GM08714 (cell line): ENCODE measurements around the gene ZNF552.
"Not testable (repeated sequence)": the region's sequence is repeated elsewhere in the genome, so short reads cannot be mapped to it uniquely, and the experiment has no call there.

Experiments used
- H3K4me3 ChIP-seq: fragments of 200-500 bp; sonication (Bioruptor generic); 2 replicates; pipeline ENCODE4 v1.5.1; 2014; ENCODE audit warnings: mild to moderate bottlenecking, low read length, inconsistent platforms
- ZNF274 ChIP-seq: IDR thresholded peaks from 2 replicates; pipeline ENCODE4 v1.6.1; 2012; ENCODE audit warnings: mild to moderate bottlenecking, low read depth, low read length

ZNF552 gene

GRCh38 chr19:57814505-57815246 lies at the start of gene ZNF552:
ZNF552 (minus strand) TSS chr19:57814913; CDS start chr19:57814743, 170 bp downstream.
- peak within 1 kb of the TSS; percentile 80 for H3K4me3 ChIP-seq
- no peak for TF ChIP-seq ZNF274

GRCh38 chr19:57862351-57862750 lies 47.6 kb upstream of the ZNF552 start:
- not testable (repeated sequence) for H3K4me3 ChIP-seq

GRCh38 chr19:57854117-57854516 lies 39.4 kb upstream of the ZNF552 start:
- H3K4me3 ChIP-seq = not testable (repeated sequence)

- not testable (repeated sequence) for H3K4me3 ChIP-seq
Observed at GRCh38 chr19:57851812-57852603, 37.3 kb upstream of the ZNF552 start.

GRCh38 chr19:57850553-57851017 lies 35.9 kb upstream of the ZNF552 start:
- peak overlapping the region; percentile 93 for H3K4me3 ChIP-seq
- no peak for TF ChIP-seq ZNF274

- H3K4me3 ChIP-seq = peak within 1 kb of the TSS; percentile 93
Observed at GRCh38 chr19:57849666-57850473, 35.2 kb upstream of the ZNF552 start, which contains the start of gene ZNF587. ZNF587 (plus strand) TSS chr19:57849859; CDS start chr19:57850039, 180 bp downstream.

GRCh38 chr19:57849162-57849665 lies 34.5 kb upstream of the ZNF552 start:
- not testable (repeated sequence) for H3K4me3 ChIP-seq

- H3K4me3 ChIP-seq = not testable (repeated sequence)
Observed at GRCh38 chr19:57847164-57847563, 32.5 kb upstream of the ZNF552 start.

GRCh38 chr19:57841122-57841763 lies 26.5 kb upstream of the ZNF552 start:
- H3K4me3 ChIP-seq = no peak overlapping the region
- no peak for TF ChIP-seq ZNF274

GRCh38 chr19:57838622-57839191 lies 24.0 kb upstream of the ZNF552 start:
- not testable (repeated sequence) for H3K4me3 ChIP-seq

- H3K4me3 ChIP-seq = not testable (repeated sequence)
Observed at GRCh38 chr19:57836991-57837390, 22.3 kb upstream of the ZNF552 start.

GRCh38 chr19:57830071-57830602 lies 15.4 kb upstream of the ZNF552 start, which contains the start of gene ZNF587B:
ZNF587B (plus strand) TSS chr19:57830299; CDS start chr19:57830529, 230 bp downstream.
- no peak within 1 kb of the TSS for H3K4me3 ChIP-seq
- no peak for TF ChIP-seq ZNF274

GRCh38 chr19:57829316-57829715 lies 14.6 kb upstream of the ZNF552 start:
- TF ChIP-seq ZNF274 = no peak
- no peak overlapping the region for H3K4me3 ChIP-seq

- no peak for TF ChIP-seq ZNF274
- H3K4me3 ChIP-seq = no peak overlapping the region
Observed at GRCh38 chr19:57825511-57825910, 10.8 kb upstream of the ZNF552 start.

- H3K4me3 ChIP-seq = not testable (repeated sequence)
Observed at GRCh38 chr19:57823608-57824007, 8.9 kb upstream of the ZNF552 start.

GRCh38 chr19:57823155-57823554 lies 8.4 kb upstream of the ZNF552 start:
- H3K4me3 ChIP-seq = not testable (repeated sequence)

- not testable (repeated sequence) for H3K4me3 ChIP-seq
Observed at GRCh38 chr19:57821501-57821900, 6.8 kb upstream of the ZNF552 start.

GRCh38 chr19:57821095-57821494 lies 6.4 kb upstream of the ZNF552 start:
- H3K4me3 ChIP-seq = peak overlapping the region; percentile 96; the same call in 1 of the 2 replicates
